ENCODE results near the gene SAMD3.

DNA sequence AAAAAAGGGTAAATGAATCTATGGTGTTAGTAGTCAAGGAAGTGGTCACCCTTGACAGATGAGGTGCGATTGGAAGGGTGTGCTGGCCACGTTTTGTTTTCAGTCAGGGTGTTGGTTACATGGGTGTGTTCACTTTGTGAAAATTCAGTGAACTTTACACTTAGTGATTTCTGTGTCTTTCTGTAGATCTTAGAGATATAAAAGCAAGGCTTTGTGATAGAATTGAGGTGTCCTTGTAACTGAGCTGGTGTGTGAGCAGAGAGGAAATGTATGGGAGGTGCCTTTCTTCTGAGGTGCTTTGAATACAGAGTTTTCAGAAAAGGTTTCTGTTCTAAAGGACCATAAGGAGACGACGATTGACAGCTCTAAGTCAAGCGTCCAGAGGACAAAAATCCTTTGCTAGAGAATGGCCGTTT, 90.5 kb downstream of the SAMD3 start:
- no peak for TF ChIP-seq EP300 (IDR thresholded peaks at IDR 0.05)
- no peak for TF ChIP-seq CTCF (IDR thresholded peaks at IDR 0.05)
- no peak for TF ChIP-seq POLR2AphosphoS5 (IDR thresholded peaks at IDR 0.05)
- no peak for TF ChIP-seq POLR2A (IDR thresholded peaks at IDR 0.05)
